GM19240 (cell line): Measurements from ENCODE around the gene MYO16.

Source experiments
- DNase-seq: peaks from one replicate; pipeline ENCODE4 v3.0.0; 2011; ENCODE audit warnings: low spot score; ENCODE audit not compliant: insufficient read length

The MYO16 gene

GRCh38 chr13:108927615-108928014 lies 298.2 kb downstream of the MYO16 start:
- DNase-seq = no peak

GRCh38 chr13:108929532-108930206 lies 300.3 kb downstream of the MYO16 start:
- DNase-seq = no peak

GRCh38 chr13:108932196-108932595 lies 302.8 kb downstream of the MYO16 start:
- no peak for DNase-seq

GRCh38 chr13:108933061-108933460 lies 303.6 kb downstream of the MYO16 start:
- no peak for DNase-seq

- DNase-seq = no peak
These were observed 308.7 kb downstream of the MYO16 start for GRCh38 chr13:108938155-108938554.

GRCh38 chr13:108940121-108940520 lies 310.7 kb downstream of the MYO16 start:
- DNase-seq = no peak

- DNase-seq = no peak
These were observed 314.4 kb downstream of the MYO16 start for GRCh38 chr13:108943842-108944241.

GRCh38 chr13:108944760-108945159 lies 315.3 kb downstream of the MYO16 start:
- DNase-seq = no peak

- no peak for DNase-seq
These were observed 318.2 kb downstream of the MYO16 start for GRCh38 chr13:108947551-108948030.

GRCh38 chr13:108948251-108948671 lies 318.9 kb downstream of the MYO16 start:
- no peak for DNase-seq

- no peak for DNase-seq
These were observed 321.1 kb downstream of the MYO16 start for GRCh38 chr13:108950333-108951010.

- DNase-seq = no peak
These were observed 326.3 kb downstream of the MYO16 start for GRCh38 chr13:108955741-108956140.

- no peak for DNase-seq
These were observed 328.1 kb downstream of the MYO16 start for GRCh38 chr13:108957369-108958012.

- DNase-seq = no peak
These were observed 328.6 kb downstream of the MYO16 start for GRCh38 chr13:108958013-108958376.

GRCh38 chr13:108959234-108959633 lies 329.8 kb downstream of the MYO16 start:
- DNase-seq = no peak

- DNase-seq = no peak
These were observed 330.6 kb downstream of the MYO16 start for GRCh38 chr13:108960006-108960405.

- peak; percentile 1 for DNase-seq
These were observed 332.2 kb downstream of the MYO16 start for GRCh38 chr13:108961542-108962125.

- no peak for DNase-seq
These were observed 333.2 kb downstream of the MYO16 start for GRCh38 chr13:108962654-108963053.

GRCh38 chr13:108963276-108963810 lies 333.9 kb downstream of the MYO16 start:
- DNase-seq = no peak

GRCh38 chr13:108963846-108964600 lies 334.6 kb downstream of the MYO16 start:
- no peak for DNase-seq

- no peak for DNase-seq
These were observed 335.2 kb downstream of the MYO16 start for GRCh38 chr13:108964606-108965005.
